GM04503 (cell line): ENCODE data around the gene TDRD3.
"Not testable (repeated sequence)": the region's sequence is repeated elsewhere in the genome, so short reads cannot be mapped to it uniquely, and the experiment has no call there.

Experiments
- DNase-seq: peaks from one replicate; pipeline ENCODE4 v3.0.0-alpha.2; 2012; ENCODE audit warnings: low read depth

The TDRD3 gene

DNA sequence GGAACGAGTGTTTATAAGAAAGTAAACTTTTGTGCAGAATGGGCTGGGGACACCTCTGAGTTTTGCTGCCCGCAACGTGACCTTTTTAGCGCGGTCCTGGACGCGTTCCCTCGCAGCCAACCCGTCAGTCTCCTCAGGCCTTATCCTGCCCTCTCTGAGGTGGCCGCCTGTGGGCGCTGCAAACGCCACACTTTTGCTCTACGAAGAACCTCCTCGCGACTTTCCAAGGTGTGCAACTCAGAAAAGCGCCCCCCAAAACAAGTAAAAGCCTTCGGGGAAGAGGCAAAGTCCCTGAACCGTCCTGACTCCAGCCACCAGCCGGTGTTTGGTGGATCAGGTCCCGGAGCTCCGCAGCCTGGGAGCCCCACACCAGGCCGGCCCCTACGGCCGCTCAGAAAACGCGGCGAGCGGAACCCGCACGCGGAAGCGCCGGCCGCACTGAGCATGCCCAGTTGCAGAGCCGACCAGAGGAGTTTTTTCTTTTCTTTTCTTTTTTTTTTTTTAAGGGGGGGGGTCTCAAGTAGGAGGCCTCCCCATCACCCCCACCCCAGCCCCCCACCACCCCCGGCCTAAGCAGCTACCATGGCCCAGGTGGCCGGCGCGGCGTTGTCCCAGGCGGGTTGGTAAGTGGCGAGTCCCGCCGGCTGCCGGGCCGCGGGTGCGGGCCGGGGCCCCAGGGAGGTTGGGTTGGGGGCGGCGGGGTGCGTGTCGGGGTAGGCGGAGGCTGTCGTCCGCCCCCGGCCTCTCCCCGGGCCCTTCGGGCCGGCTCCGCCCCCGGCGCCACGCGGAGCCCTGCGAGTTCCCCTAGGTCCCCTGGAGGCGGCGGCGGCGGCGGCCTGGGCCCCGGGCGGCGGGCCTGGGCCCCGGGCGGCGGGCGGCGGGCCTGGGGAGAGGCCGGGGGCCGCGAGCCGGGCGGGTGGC lies at the start of gene TDRD3:
Gene TDRD3 (plus strand): TSS at position 438 of the 921 bp plus-strand sequence. CDS start 145 bp downstream, at position 583.
- DNase-seq, result peak; percentile 48

DNA sequence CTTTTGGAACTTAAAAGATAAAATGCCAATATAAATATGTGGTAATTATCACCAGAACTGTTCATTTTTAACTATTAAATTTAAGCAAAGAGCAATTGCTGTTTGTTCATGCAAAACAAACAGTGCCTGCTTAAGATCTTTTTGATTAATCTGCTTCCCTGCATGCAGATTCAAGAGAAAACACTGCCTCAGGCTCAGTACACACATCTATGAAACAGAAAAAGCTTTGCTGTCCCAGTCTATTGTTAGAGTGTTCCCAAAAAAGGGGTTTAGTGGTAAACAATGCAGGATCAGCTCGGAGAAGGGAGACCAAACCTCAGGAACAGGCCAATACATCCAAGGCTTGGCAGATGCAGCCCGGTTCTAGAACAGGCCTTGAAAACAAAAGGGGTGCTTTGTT lies 49.3 kb upstream of the TDRD3 start:
- no peak for DNase-seq

DNA sequence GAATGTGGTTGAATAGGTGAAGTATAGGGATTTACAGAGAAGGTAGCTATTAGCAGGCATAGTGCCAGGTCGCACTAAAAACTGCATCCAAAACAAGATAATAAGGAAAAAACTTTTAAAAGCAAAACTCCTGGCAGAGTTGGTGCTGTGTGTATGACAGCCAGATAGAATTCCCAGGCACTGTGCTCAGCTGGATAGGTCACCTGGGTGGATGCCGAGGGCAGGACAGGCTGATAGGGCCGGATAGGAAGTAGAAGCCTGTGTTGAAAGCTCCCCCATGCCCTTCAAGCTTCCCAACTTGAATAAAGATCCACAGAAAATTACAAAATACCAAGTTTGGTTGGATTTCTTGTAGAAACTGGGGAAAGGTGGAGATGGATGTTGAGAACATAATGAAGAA lies 48.9 kb upstream of the TDRD3 start:
- DNase-seq, result no peak

DNA sequence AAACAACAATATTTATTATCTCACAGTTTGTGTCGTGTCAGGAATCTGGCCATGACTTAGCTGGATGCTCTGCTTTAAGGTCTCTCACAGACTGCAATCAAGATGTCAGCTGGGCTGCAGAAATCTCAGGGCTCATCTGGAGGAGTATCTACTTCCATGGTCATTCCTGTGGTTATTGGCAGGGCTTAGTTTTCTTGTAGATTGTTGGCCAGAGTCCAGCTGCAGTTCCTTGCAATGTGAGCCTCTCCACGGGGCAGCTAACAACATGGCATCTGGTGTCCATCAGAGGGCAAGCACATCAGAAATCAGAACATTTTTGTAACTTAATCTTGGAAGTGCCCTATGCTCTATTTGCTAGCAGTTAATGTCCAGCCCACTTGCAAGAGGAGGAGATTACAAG lies 45.7 kb upstream of the TDRD3 start:
- peak; percentile 53 for DNase-seq

DNA sequence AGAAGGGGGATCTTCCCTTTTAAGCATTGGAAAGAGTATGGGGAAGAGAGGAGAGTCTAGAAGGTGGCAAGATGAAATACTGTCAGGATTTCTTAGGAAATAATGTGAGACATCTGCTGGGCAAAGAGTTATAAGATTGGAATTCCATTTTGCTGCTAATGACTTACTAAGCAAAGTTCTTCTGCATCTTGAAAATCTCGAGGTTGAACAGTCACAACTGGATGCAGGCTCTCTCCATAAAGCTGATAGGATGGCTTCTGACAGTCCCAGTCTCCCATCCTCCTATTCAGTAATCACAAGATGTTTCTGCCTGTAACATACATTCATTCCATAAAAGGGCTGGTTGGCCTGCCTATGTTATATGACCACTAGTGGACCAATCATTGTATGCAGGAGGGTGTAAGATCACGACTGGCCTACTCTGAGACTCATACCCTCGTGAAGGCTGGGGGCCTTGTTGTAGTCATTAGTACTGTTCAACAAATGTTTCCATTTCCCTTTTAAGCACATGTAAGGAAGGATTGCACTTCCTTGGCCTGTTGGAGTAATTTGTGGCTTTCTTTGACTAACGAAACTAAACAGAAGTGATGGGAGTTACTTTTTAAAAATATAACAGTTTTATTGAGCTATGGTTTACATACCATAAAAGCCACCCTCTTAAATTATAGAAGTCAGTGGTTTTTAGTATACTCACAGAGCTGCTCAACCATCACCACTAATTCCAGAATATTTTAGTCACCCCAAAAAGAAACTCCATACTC lies 45.0 kb upstream of the TDRD3 start:
- DNase-seq, result no peak

DNA sequence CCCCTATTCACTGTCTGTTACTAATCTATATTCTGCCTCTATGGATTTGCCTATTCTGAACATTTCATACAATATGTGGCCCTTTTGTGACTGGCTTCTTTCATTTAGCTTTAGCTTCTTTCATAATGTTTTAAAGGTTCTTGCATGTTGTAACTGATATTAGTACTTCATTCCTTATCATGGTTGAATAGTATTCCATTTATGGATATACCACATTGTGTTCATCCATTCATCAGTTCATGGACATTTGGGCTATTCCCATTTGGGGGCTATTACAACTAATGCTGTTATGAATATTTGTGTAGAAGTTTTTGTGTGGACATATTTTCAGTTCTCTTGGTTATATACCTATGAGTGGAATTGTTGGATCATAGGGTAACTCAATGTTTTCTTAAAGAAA lies 44.4 kb upstream of the TDRD3 start:
- DNase-seq, result no peak

DNA sequence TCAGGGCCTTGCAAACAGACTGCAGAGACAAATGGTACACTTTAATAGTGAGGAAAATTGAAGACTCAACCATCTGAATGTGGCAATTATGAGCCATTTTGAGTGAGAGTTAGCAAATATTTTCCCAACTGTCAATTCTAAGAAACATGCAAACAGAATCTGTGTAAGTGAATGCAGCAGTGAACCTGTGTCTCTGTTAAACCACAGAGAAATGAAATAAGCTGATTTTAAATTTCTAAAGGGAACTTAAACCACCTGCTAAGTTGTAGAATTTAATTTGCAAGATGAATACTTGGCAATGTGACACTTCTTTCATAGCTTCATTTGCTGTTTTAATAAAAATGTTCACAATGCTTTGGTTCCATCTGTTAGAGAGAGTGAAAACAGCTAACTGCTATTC lies 42.0 kb upstream of the TDRD3 start:
- no peak for DNase-seq

DNA sequence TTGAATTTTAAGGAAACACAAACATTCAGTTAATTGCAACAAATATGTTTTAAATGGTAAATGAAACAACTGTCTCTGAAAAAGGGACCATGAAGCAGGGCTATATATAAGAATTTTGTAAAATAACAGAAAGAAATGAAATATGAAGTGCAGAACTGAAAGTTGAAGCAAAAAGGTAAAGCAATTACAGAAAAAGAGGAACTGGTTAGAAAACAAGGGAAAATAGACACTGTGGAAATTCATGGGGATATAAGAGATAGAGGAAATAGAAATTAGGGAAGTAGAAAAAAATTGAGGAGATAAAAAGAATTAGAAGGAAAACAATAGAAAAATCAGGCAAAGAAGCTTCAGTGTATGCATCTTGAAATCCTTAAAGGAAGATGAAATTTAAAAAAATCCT lies 40.0 kb upstream of the TDRD3 start:
- DNase-seq, result no peak

DNA sequence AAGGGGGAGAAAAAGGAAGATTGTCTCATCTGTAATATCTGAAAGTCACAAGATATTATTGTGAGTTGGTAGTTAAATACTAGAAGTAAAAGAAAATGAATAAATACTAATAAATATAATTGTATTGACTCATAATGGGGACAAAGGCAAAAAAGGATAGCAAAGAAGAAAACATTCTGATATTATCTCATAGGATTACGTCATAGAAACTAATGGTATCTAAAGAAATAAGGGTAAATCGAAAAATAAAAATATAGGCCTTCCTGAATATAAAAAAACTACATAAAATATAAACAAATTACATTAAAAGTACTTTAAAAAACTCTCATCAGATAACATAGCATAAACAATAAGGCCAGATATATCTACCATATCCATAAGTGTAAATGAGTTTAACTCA lies 38.6 kb upstream of the TDRD3 start:
- no peak for DNase-seq

DNA sequence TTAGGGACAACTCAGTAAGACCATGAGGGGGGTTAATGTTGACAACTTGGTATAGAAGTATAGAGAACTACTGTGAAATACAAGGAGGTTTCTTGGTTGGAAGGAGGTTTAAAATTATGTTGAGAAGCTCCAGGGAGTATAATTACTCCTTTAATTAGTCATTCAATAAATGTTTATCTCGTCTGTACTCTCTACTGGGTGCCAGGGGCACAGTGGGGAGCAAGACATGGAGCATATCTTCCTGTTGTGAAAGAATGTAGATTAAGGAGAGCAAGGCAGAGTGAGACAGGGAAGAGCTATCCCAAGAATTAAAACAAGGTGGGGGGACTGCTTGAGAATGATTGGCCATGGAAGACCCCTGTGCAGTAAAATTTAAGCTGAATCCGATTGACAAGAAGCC lies 33.7 kb upstream of the TDRD3 start:
- DNase-seq, result no peak

DNA sequence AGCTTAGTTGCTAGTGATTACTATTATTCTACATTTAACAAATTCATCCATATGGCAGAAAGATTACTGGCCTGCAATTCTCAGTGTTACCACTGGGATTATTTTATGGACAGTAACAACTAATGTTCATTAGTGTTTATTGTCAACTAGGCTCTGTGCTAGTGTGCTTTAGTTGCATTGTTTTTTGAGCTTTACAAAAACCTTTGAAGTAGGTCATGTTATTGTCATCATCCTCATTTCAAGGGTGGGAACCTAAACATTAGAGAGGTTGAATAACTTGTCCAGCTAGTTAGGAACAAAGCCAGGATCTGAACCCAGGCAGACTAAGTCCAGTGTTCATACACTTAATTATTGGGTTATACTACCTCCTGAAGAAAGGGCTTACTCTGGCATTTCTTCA lies 27.8 kb upstream of the TDRD3 start:
- no peak for DNase-seq

DNA sequence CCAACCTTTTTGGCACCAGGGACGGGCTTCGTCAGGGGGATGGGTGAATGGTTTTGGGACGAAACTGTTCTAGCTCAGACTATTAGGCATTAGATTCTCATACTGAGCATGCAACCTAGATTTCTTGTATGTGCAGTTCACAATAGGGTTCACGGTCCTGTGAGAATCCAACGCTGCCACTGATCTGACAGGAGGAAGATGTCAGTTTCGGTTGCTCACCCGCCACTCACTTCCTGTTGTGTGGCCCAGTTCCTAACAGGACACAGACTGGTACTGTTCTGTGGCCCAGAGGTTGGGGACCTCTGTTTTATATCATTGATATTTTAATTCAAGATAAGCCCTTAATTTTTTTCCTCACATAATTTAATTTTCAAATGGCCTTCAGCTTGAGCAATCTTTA lies 26.7 kb upstream of the TDRD3 start:
- no peak for DNase-seq

DNA sequence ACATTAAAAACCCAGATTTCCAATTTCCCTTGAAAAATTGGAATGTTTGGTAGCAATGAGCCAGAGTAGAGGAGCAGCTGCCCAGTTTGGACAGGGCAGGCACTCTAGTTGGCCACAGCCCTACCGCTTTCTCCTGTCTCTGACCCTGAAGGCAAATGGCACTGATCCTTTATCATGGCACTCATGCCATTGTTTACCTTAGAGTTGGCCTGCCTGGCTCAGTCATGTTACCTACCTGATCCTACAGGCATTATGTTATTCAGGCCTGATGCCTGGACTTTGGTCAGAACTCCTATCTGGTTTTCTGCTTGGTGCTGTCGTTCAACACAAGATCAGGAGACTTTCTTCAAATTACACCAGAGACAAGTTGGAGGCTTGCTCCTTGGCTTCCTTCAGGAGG lies 24.9 kb upstream of the TDRD3 start:
- no peak for DNase-seq

DNA sequence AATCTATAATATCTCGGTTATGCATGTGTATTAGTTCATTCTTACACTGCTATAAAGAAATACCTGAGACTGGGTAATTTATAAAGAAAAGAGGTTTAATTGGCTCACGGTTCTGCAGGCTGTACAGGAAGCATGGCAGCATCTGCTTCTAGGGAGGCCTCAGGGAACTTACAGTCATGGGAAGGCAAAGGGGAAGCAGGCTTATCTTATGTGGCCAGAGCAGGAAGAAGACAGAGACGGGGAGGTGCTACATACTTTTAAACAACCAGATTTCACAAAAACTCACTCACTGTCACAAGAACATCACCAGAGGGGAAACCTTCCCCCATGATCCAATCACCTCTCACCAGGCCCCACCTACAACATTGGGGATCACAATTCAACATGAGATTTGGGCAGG lies 17.7 kb upstream of the TDRD3 start:
- DNase-seq, result not testable (repeated sequence)

DNA sequence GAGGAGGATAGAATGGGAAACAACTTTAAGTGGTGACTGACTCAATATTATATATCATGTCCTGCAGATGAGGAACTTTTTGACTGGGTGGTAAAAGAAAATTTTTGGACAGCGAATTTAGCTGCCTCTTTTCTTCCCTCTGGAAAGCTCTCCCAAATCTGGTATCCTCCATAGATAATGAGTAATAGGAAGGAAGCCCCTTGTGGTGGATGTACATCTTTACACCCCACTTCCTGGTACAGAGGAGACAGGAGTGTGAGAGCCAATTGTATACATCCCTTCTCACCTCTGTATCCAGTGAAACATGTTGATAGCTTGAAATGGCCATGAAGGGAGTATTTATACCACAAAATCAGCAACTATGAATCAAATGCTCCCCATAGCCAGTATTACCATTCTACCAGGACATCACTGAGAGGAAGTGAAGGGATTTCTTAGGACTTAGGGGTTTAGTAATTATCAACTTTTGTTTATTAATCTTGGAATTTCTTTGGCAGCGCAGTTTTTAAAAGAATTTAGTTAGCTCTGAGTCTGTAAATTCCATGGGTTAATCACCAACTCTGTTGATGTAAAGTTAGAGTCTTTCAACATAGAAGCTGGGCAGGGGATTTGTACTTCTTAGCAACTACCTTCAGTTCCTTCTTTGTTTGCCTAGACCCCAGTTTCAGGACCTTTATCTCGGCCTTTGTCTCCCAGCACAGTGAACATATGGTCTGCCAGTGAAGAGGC lies 17.0 kb upstream of the TDRD3 start:
- no peak for DNase-seq

DNA sequence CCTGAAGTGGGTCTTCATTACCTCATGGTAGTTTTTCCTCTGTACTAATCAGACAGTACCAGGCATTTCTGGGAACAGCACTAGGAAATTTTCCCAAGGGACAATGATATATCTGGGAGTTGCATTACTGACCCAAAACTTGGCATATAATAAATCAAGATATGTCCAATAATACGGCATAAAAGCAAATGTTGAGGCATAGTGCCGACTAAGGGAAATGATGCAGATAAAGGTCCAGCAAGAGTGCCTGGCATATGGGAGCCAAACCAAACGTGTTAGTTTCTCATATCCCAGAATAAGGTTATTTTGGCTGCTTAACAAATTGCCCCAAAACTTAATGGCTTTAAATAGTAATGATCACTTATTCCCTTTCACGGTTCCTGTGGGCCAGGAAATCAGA lies 12.1 kb upstream of the TDRD3 start:
- DNase-seq, result no peak

DNA sequence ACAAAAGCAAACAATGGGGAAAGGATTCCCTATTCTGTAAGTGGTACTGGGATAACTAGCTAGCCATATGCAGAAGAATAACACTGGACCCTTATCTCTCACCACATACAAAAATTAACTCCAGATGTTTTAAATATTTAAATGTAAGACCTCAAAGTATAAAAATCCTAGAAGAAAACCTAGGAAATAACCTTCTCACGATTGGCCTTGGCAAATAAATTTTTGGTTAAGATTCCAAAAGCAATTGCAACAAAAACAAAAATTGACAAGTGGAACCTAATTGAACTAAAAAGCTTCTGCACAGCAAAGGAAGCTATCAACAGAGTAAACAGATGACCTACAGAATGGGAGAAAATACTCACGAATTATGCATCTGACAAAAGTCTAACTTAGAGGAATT lies 10.8 kb upstream of the TDRD3 start:
- DNase-seq, result no peak

DNA sequence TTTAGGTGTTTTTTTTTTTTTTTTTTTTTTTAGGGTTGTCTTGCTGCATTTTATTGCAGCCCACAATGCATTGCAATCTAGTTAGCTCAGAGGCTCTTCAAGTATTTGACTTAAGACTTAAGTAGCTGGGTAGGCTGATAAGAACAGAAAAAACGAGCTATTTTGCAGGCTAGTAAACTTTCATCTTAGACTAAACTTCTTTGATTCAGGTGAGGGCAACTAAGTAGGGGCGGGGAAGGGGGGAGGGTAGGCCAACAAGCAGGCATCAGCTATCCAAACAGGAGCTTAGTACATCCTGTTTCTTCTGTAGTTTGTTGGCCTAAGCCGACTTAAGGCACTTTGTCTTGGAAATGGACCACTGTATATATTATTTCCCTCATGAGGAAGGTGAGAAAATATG lies 4.9 kb upstream of the TDRD3 start:
- DNase-seq, result no peak

DNA sequence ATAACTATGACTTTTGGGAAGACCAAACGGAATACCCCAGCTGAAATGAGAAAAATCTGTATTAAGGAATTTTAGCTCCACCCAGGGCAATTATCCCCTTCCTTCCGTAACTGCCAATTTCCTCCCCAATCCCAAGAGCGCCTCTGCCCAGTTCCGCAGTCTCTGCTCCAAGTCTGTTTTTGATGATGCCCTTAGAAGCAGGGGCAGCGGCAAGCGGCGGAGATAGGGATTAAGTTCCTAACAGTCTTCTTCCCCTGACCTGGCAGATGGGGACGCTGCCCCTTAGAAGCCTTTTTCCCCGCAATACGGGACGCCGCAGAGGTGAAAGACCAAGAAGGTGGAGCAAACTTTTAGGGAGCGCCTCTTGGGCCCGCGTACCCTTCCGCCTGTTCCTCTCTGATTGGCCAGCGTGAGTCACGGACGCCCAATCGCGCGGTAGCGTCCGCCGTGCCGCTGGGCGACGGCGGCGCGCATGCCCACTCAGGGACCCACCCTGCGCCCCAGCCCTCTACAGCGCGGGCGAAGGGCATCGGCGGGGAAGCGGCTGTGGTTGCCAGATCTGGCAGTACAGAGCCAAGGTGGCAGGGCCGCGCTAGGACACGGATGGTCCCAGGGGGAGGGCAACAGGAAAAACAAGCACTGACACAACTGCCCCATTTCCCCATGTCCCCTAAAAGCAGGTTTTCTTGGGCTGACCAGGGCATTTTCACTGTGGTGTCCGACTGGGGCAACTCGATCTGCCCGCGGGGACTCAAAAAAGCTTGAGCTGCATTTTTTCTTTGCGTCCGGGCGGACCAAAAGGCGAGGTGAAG lies 843 bp upstream of the TDRD3 start:
- peak; percentile 71 for DNase-seq

DNA sequence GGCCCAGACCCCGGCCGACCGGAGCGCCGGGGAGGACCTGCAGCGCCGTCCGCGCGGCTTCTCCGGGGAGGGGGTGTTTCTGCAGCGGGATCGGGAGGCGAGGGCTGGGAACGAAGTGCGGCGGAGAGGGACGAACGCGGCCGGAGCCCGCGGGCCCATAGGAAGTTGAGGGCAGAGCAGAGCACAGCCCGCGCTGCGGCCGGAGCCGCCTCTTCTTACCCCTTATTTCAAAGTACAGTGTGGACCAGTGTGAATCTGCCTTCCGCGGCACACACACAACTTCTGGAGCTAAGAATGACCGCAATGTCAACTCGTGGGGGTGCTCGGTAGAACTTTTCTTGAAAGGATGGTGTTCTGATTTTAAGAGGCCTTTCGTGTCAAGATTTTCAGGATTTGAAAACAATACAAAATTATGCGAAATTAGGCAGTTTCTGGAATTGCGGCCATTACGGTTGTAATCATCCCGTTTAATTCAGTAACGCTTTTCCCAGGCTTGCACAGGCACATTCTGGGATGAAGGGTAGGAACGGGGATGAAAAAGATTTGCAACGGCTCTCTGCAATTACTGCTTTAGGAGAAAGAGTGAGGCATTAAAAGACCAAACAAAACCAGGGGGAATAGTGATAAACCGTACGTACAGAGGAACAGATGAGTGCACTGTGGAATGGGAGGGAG lies 821 bp downstream of the TDRD3 start:
- DNase-seq, result peak; percentile 26

DNA sequence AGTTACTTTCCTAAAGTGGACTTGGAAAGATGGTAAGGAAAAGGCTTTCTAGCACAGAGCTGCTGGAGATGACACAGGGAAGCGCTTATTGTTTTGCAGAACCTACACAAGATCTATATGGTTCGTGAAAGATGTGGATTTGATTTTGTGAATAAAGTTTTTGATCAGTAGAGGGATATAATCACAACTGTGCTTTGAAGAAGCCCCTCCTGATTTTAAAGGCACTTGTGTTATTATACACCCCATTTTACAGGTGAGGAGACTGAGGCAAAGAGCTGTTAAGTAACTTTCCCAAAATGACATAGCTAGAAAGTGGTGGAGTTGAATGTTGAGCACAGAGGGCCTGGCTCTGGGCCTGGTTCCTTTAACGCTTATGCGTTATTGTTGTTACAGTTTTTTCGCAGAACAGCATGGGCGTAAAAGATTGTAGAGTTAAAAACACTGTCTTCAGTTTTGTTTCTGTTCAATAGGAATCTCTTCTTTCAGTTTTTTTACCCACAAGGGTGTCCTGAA lies 1.4 kb downstream of the TDRD3 start:
- DNase-seq, result no peak
